IMR-90 (cell line): ENCODE measurements around the gene POMT1.

ENCODE experiments used
- BHLHE40 ChIP-seq: fragments of 150-350 bp; IDR thresholded peaks from 2 replicates; pipeline ENCODE4 v1.6.1; 2016; ENCODE audit warnings: mild to moderate bottlenecking, low read depth, low read length
- CEBPB ChIP-seq: IDR thresholded peaks from 2 replicates; pipeline ENCODE4 v1.6.1; 2012; ENCODE audit warnings: low read depth, low read length, improper control_type of control experiment
- CTCF ChIP-seq: conservative IDR thresholded peaks from 2 replicates; pipeline ENCODE4 v1.5.1; 2012; ENCODE audit warnings: mild to moderate bottlenecking, low read depth, low read length, improper control_type of control experiment
- ELK1 ChIP-seq: fragments of 150-350 bp; IDR thresholded peaks from 2 replicates; pipeline ENCODE4 v1.6.1; 2016; ENCODE audit warnings: low read depth, mild to moderate bottlenecking, low read length, moderate library complexity, borderline replicate concordance
- MXI1 ChIP-seq: IDR thresholded peaks from 2 replicates; pipeline ENCODE4 v1.6.1; 2012; ENCODE audit warnings: low read depth, mild to moderate bottlenecking, low read length, moderate library complexity, borderline replicate concordance
- POLR2A ChIP-seq: IDR thresholded peaks from 2 replicates; pipeline ENCODE4 v1.6.1; 2012; ENCODE audit warnings: mild to moderate bottlenecking, low read depth, low read length
- RAD21 ChIP-seq: IDR thresholded peaks from 2 replicates; pipeline ENCODE4 v1.6.1; 2012; ENCODE audit warnings: low read length, improper control_type of control experiment
- RCOR1 ChIP-seq: IDR thresholded peaks from 2 replicates; pipeline ENCODE4 v1.6.1; 2012; ENCODE audit warnings: mild to moderate bottlenecking, low read length, improper control_type of control experiment; ENCODE audit not compliant: insufficient replicate concordance
- USF2 ChIP-seq: fragments of 150-350 bp; IDR thresholded peaks from 2 replicates; pipeline ENCODE4 v1.6.1; 2017; ENCODE audit warnings: mild to moderate bottlenecking, antibody characterized with exemption, low read length, low read depth

- TF ChIP-seq RAD21 (no peak), ELK1 (no peak), CTCF (no peak), POLR2A (no peak), MXI1 (no peak), RCOR1 (no peak), USF2 (no peak), CEBPB (no peak), BHLHE40 (no peak)
These were observed 12.2 kb upstream of the POMT1 start for GRCh38 chr9:131490514-131490913.
